GM23338 (cell line): Measurements from ENCODE around the gene RILP. TPM values are rescaled to one million over a fixed set of nuclear protein-coding genes. Genes with fewer than 3 reads are reported as not detected.

ENCODE experiments used
- ATAC-seq: fragments of 200-7000 bp; cut with Tn5 transposase; 3 replicates; pipeline ENCODE4 v1.9.1; 2020
- DNase-seq: peaks from one replicate; pipeline ENCODE4 v3.0.0-alpha.2; 2015; ENCODE audit warnings: low spot score
- H2AFZ ChIP-seq: fragments of 200-600 bp; sonication (generic); 2 replicates; pipeline ENCODE4 v1.8.0; 2016; ENCODE audit warnings: antibody characterized with exemption, mild to moderate bottlenecking, moderate library complexity
- H3F3A ChIP-seq: fragments of 200-600 bp; sonication (generic); replicated peaks from 2 replicates; pipeline ENCODE4 v1.8.0; 2017; ENCODE audit warnings: antibody characterized with exemption, mixed run types, low read depth
- H3K27ac ChIP-seq: fragments of 200-600 bp; sonication (generic); 2 replicates; pipeline ENCODE4 v1.6.1; 2016; ENCODE audit warnings: low read depth
- H3K27me3 ChIP-seq: fragments of 200-600 bp; sonication (generic); 2 replicates; pipeline ENCODE4 v1.8.0; 2016; ENCODE audit warnings: mild to moderate bottlenecking, mixed run types, moderate library complexity; ENCODE audit not compliant: insufficient read depth
- H3K36me3 ChIP-seq: fragments of 200-600 bp; sonication (generic); 2 replicates; pipeline ENCODE4 v1.8.0; 2016; ENCODE audit warnings: mild to moderate bottlenecking; ENCODE audit not compliant: insufficient read depth
- H3K4me1 ChIP-seq: fragments of 200-600 bp; sonication (generic); 2 replicates; pipeline ENCODE4 v1.8.0; 2016; ENCODE audit warnings: mild to moderate bottlenecking, moderate library complexity; ENCODE audit not compliant: insufficient read depth
- H3K4me2 ChIP-seq: fragments of 200-600 bp; sonication (generic); 2 replicates; pipeline ENCODE4 v1.7.1; 2017; ENCODE audit warnings: mixed run types
- H3K4me3 ChIP-seq: fragments of 200-600 bp; sonication (generic); 2 replicates; pipeline ENCODE4 v1.6.1; 2016; ENCODE audit warnings: mixed run types
- H3K79me2 ChIP-seq: fragments of 200-600 bp; sonication (generic); replicated peaks from 2 replicates; pipeline ENCODE4 v1.8.0; 2017; ENCODE audit warnings: mild to moderate bottlenecking; ENCODE audit not compliant: insufficient read depth
- H3K9me2 ChIP-seq: fragments of 200-600 bp; sonication (generic); 2 replicates; pipeline ENCODE4 v1.8.0; 2017; ENCODE audit not compliant: insufficient read depth
- H4K20me1 ChIP-seq: fragments of 200-600 bp; sonication (generic); replicated peaks from 2 replicates; pipeline ENCODE4 v1.8.0; 2017; ENCODE audit warnings: mild to moderate bottlenecking; ENCODE audit not compliant: insufficient read depth
- H3K27ac Mint-ChIP-seq: 2 replicates; pipeline ENCODE4 v1.8.0; 2020; ENCODE audit warnings: inconsistent platforms, mild to moderate bottlenecking, moderate library complexity, mixed read lengths
- H3K27me3 Mint-ChIP-seq: 3 replicates; pipeline ENCODE4 v1.8.0; 2022; ENCODE audit warnings: low read depth, mild to moderate bottlenecking, moderate library complexity, mixed read lengths, inconsistent platforms; ENCODE audit not compliant: insufficient read depth, poor library complexity
- H3K36me3 Mint-ChIP-seq: 3 replicates; pipeline ENCODE4 v1.8.0; 2021; ENCODE audit warnings: low read depth, mild to moderate bottlenecking, inconsistent platforms, moderate library complexity, mixed read lengths
- H3K4me1 Mint-ChIP-seq: 3 replicates; pipeline ENCODE4 v1.8.0; 2020; ENCODE audit warnings: mild to moderate bottlenecking, inconsistent platforms, mixed read lengths
- H3K4me3 Mint-ChIP-seq: 3 replicates; pipeline ENCODE4 v1.8.0; 2021; ENCODE audit warnings: moderate library complexity, mild to moderate bottlenecking, inconsistent platforms, mixed read lengths
- H3K9me3 Mint-ChIP-seq: 3 replicates; pipeline ENCODE4 v1.8.0; 2020; ENCODE audit warnings: moderate library complexity, mild to moderate bottlenecking, inconsistent platforms, mixed read lengths
- CREB1 ChIP-seq: fragments of 250-450 bp; sonication (Bioruptor Pico); IDR thresholded peaks from 2 replicates; pipeline ENCODE4 v1.5.0; 2020; ENCODE audit warnings: low read depth, mild to moderate bottlenecking, moderate library complexity
- CTCF ChIP-seq, 2 experiments: fragments of 200-600 bp in 1 of 2; sonication (generic) in 1 of 2; conservative IDR thresholded peaks; 2 replicates each; pipeline versions ENCODE4 v1.5.1 to v1.6.1; 2016 to 2017; ENCODE audit warnings: antibody characterized with exemption in 2 of 2, low read depth in 2 of 2, mild to moderate bottlenecking in 2 of 2, moderate library complexity in 1 of 2
- ETS1 ChIP-seq: IDR thresholded peaks from 2 replicates; pipeline ENCODE4 v1.6.1; 2016; ENCODE audit warnings: antibody characterized with exemption
- NANOG ChIP-seq: IDR thresholded peaks from 2 replicates; pipeline ENCODE4 v1.6.1; 2016; ENCODE audit warnings: antibody characterized with exemption, borderline replicate concordance
- POLR2AphosphoS5 ChIP-seq: IDR thresholded peaks from 2 replicates; pipeline ENCODE4 v1.6.1; 2016; ENCODE audit warnings: antibody characterized with exemption, low read depth
- STAT1 ChIP-seq: IDR thresholded peaks from one replicate; pipeline ENCODE4 v1.6.1; 2016; ENCODE audit warnings: antibody characterized with exemption; ENCODE audit not compliant: unreplicated experiment
- polyA plus RNA-seq: library from polyadenylated mRNA; unstranded; fragments of >200 nt; fragmentation: Nextera tagmentation; extraction: Ambion mirVana; gene quantifications from 2 replicates; pipeline ENCODE4 v1.2.1, GENCODE V29; 2016
- total RNA-seq: library from RNA; depleted of rRNA; stranded (reverse); fragments of >200 nt; shearing (Covaris generic); gene quantifications from 2 replicates; pipeline ENCODE4 v1.2.3, GENCODE V29; 2014
- TF ChIP-seq, protein P1 (sequence below): IDR thresholded peaks from one replicate; pipeline ENCODE4 v1.6.1; 2018; ENCODE audit warnings: antibody characterized with exemption; ENCODE audit not compliant: unreplicated experiment
- TF ChIP-seq, protein P2 (sequence below): fragments of 250-450 bp; sonication (Bioruptor Pico); IDR thresholded peaks from 2 replicates; pipeline ENCODE4 v1.5.0; 2020; ENCODE audit warnings: mild to moderate bottlenecking, moderate library complexity

Gene RILP
- total and polyA plus RNA-seq, 2 experiments from 2014 or later = 9.2 to 10.8 TPM

- Histone ChIP-seq H3K36me3 (no peaks in the 10 kb centered on the region), H3K4me2 (no peak overlapping the region), H3K27ac (no peak overlapping the region), H3K27me3 (peaks cover 8% of the 10 kb centered on the region; the same call in 1 of the 2 replicates), H3K9me2 (no peaks in the 10 kb centered on the region), H3K79me2 (no peaks in the 10 kb centered on the region), H3F3A (0 out of 2 replicates have a peak, but pooled peaks cover 11% of the 10 kb centered on the region), H4K20me1 (no peaks in the 10 kb centered on the region), H2AFZ (no peak overlapping the region), H3K4me1 (no peaks in the 10 kb centered on the region; the same call in 1 of the 2 replicates), H3K4me3 (no peak overlapping the region)
- DNase-seq = no peak
- Mint-ChIP-seq H3K4me3 (peak overlapping the region; percentile 20; the same call in 1 of the 3 replicates), H3K36me3 (no peaks in the 10 kb centered on the region; the same call in 2 of the 3 replicates), H3K27me3 (peaks cover 14% of the 10 kb centered on the region), H3K4me1 (peaks cover 30% of the 10 kb centered on the region), H3K9me3 (no peaks in the 10 kb centered on the region; the same call in 2 of the 3 replicates), H3K27ac (no peak overlapping the region)
- TF ChIP-seq, protein P1, sequence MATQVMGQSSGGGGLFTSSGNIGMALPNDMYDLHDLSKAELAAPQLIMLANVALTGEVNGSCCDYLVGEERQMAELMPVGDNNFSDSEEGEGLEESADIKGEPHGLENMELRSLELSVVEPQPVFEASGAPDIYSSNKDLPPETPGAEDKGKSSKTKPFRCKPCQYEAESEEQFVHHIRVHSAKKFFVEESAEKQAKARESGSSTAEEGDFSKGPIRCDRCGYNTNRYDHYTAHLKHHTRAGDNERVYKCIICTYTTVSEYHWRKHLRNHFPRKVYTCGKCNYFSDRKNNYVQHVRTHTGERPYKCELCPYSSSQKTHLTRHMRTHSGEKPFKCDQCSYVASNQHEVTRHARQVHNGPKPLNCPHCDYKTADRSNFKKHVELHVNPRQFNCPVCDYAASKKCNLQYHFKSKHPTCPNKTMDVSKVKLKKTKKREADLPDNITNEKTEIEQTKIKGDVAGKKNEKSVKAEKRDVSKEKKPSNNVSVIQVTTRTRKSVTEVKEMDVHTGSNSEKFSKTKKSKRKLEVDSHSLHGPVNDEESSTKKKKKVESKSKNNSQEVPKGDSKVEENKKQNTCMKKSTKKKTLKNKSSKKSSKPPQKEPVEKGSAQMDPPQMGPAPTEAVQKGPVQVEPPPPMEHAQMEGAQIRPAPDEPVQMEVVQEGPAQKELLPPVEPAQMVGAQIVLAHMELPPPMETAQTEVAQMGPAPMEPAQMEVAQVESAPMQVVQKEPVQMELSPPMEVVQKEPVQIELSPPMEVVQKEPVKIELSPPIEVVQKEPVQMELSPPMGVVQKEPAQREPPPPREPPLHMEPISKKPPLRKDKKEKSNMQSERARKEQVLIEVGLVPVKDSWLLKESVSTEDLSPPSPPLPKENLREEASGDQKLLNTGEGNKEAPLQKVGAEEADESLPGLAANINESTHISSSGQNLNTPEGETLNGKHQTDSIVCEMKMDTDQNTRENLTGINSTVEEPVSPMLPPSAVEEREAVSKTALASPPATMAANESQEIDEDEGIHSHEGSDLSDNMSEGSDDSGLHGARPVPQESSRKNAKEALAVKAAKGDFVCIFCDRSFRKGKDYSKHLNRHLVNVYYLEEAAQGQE = no peak
- TF ChIP-seq NANOG (no peak), STAT1 (no peak), CREB1 (no peak), POLR2AphosphoS5 (no peak), ETS1 (no peak)
- ATAC-seq = no peak
These were observed 24.1 kb downstream of the RILP start for GRCh38 chr17:1625581-1625980.

- no peak overlapping the region for H3K27ac ChIP-seq
- H3K4me1 ChIP-seq = no peaks in the 10 kb centered on the region; the same call in 1 of the 2 replicates
- no peaks in the 10 kb centered on the region for H3K36me3 ChIP-seq
- no peaks in the 10 kb centered on the region for H3K79me2 ChIP-seq
- no peak overlapping the region for H2AFZ ChIP-seq
- H3K4me3 ChIP-seq = no peak overlapping the region
- ATAC-seq = no peak
- H4K20me1 ChIP-seq = no peaks in the 10 kb centered on the region
- no peaks in the 10 kb centered on the region for H3K9me2 ChIP-seq
- Mint-ChIP-seq H3K27ac (no peak overlapping the region), H3K9me3 (no peaks in the 10 kb centered on the region; the same call in 2 of the 3 replicates), H3K36me3 (no peaks in the 10 kb centered on the region; the same call in 2 of the 3 replicates), H3K27me3 (peaks cover 12% of the 10 kb centered on the region), H3K4me1 (peaks cover 27% of the 10 kb centered on the region), H3K4me3 (no peak overlapping the region)
- 0 out of 2 replicates have a peak, but pooled peaks cover 9% of the 10 kb centered on the region for H3F3A ChIP-seq
- H3K27me3 ChIP-seq = peaks cover 8% of the 10 kb centered on the region; the same call in 1 of the 2 replicates
- DNase-seq = no peak
- H3K4me2 ChIP-seq = no peak overlapping the region
- TF ChIP-seq CREB1 (no peak), CTCF (conservative IDR thresholded peaks at IDR 0.05; ENCODE audit: low read depth in 2 of 2) (no peak)
- TF ChIP-seq, protein P2, sequence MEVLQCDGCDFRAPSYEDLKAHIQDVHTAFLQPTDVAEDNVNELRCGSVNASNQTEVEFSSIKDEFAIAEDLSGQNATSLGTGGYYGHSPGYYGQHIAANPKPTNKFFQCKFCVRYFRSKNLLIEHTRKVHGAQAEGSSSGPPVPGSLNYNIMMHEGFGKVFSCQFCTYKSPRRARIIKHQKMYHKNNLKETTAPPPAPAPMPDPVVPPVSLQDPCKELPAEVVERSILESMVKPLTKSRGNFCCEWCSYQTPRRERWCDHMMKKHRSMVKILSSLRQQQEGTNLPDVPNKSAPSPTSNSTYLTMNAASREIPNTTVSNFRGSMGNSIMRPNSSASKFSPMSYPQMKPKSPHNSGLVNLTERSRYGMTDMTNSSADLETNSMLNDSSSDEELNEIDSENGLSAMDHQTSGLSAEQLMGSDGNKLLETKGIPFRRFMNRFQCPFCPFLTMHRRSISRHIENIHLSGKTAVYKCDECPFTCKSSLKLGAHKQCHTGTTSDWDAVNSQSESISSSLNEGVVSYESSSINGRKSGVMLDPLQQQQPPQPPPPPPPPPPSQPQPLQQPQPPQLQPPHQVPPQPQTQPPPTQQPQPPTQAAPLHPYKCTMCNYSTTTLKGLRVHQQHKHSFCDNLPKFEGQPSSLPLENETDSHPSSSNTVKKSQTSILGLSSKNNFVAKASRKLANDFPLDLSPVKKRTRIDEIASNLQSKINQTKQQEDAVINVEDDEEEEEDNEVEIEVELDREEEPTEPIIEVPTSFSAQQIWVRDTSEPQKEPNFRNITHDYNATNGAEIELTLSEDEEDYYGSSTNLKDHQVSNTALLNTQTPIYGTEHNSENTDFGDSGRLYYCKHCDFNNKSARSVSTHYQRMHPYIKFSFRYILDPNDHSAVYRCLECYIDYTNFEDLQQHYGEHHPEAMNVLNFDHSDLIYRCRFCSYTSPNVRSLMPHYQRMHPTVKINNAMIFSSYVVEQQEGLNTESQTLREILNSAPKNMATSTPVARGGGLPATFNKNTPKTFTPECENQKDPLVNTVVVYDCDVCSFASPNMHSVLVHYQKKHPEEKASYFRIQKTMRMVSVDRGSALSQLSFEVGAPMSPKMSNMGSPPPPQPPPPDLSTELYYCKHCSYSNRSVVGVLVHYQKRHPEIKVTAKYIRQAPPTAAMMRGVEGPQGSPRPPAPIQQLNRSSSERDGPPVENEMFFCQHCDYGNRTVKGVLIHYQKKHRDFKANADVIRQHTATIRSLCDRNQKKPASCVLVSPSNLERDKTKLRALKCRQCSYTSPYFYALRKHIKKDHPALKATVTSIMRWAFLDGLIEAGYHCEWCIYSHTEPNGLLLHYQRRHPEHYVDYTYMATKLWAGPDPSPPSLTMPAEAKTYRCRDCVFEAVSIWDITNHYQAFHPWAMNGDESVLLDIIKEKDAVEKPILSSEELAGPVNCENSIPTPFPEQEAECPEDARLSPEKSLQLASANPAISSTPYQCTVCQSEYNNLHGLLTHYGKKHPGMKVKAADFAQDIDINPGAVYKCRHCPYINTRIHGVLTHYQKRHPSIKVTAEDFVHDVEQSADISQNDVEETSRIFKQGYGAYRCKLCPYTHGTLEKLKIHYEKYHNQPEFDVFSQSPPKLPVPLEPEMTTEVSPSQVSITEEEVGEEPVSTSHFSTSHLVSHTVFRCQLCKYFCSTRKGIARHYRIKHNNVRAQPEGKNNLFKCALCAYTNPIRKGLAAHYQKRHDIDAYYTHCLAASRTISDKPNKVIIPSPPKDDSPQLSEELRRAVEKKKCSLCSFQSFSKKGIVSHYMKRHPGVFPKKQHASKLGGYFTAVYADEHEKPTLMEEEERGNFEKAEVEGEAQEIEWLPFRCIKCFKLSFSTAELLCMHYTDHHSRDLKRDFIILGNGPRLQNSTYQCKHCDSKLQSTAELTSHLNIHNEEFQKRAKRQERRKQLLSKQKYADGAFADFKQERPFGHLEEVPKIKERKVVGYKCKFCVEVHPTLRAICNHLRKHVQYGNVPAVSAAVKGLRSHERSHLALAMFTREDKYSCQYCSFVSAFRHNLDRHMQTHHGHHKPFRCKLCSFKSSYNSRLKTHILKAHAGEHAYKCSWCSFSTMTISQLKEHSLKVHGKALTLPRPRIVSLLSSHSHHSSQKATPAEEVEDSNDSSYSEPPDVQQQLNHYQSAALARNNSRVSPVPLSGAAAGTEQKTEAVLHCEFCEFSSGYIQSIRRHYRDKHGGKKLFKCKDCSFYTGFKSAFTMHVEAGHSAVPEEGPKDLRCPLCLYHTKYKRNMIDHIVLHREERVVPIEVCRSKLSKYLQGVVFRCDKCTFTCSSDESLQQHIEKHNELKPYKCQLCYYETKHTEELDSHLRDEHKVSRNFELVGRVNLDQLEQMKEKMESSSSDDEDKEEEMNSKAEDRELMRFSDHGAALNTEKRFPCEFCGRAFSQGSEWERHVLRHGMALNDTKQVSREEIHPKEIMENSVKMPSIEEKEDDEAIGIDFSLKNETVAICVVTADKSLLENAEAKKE (CRISPR knock-in tag) = no peak
These were observed 24.6 kb downstream of the RILP start for GRCh38 chr17:1625053-1625452.
